HepG2 (cell line): ENCODE measurements around the gene ZBTB25. TPM values are rescaled to one million over a fixed set of nuclear protein-coding genes. Genes with fewer than 3 reads are reported as not detected.

Experiments
- ATAC-seq: fragments of 200-7000 bp; cut with Tn5 transposase; 3 replicates; pipeline ENCODE4 v1.9.1; 2020; ENCODE audit warnings: mild to moderate bottlenecking, moderate library complexity
- BruUV-seq: library from RNA; stranded (reverse); fragments of 400-500 nt; replicated peaks from 2 replicates; lab custom pipeline; 2021; lab: Mats Ljungman, UMichigan
- CTCF ChIA-PET: fragments of 300-600 bp; formaldehyde crosslinking; extraction: SDS; loops from one replicate; lab custom pipeline; 2021; ENCODE audit warnings: low total read pairs, inconsistent platforms, low intra/inter-chr PET ratio; lab: Yijun Ruan, JAX
- POLR2A ChIA-PET: fragments of 350-600 bp; sonication (Branson Sonifier 250); formaldehyde crosslinking; loops from one replicate; lab custom pipeline; 2020; ENCODE audit warnings: antibody characterized with exemption, inconsistent platforms; lab: Yijun Ruan, JAX
- DNase-seq: peaks from one replicate; pipeline ENCODE4 v3.0.0-alpha.2; 2015; ENCODE audit warnings: low spot score
- FAIRE-seq: peaks from 3 replicates; lab custom pipeline; 2011; peaks lifted over from hg19 to GRCh38; lab: Jason Lieb, UNC
- H2AFZ ChIP-seq: one replicate; pipeline ENCODE4 v1.6.1; 2011; ENCODE audit warnings: low read length, inconsistent platforms
- H3K27ac ChIP-seq: fragments of 300-600 bp; 3 replicates; pipeline ENCODE4 v1.8.0; 2011; ENCODE audit warnings: mixed run types, mild to moderate bottlenecking, mixed read lengths, low read length, inconsistent platforms; ENCODE audit not compliant: insufficient read depth; ENCODE audit errors: extremely low read length
- H3K27me3 ChIP-seq, 2 experiments: fragments of 200-600 bp in 1 of 2; 2 replicates in 1 of 2; 3 replicates in 1 of 2; pipeline versions ENCODE4 v1.6.0 to v1.8.0; 2011; ENCODE audit warnings: low read length in 2 of 2, mild to moderate bottlenecking in 2 of 2, moderate library complexity in 2 of 2, inconsistent platforms in 1 of 2; ENCODE audit not compliant: insufficient read depth in 2 of 2, control insufficient read depth in 1 of 2
- H3K36me3 ChIP-seq, 2 experiments: fragments of 200-600 bp in 1 of 2; replicated peaks in 1 of 2; 2 replicates in 1 of 2; 3 replicates in 1 of 2; pipeline versions ENCODE4 v1.5.1 to v1.8.0; 2011; ENCODE audit warnings: low read length in 2 of 2, inconsistent platforms in 1 of 2; ENCODE audit not compliant: insufficient read depth in 2 of 2, control insufficient read depth in 1 of 2
- H3K4me1 ChIP-seq: 2 replicates; pipeline ENCODE4 v1.5.1; 2012; ENCODE audit warnings: low read length, inconsistent platforms; ENCODE audit not compliant: insufficient read depth
- H3K4me2 ChIP-seq: 2 replicates; pipeline ENCODE4 v1.6.0; 2011; ENCODE audit warnings: low read depth, low read length, inconsistent platforms
- H3K4me3 ChIP-seq, 3 experiments: fragments of 200-600 bp in 1 of 3; sonication (generic), shearing (Covaris generic) in 1 of 3; replicated peaks in 1 of 3; 2 replicates each; pipeline ENCODE4 v1.5.1; 2011 to 2016; ENCODE audit warnings: low read length in 3 of 3, inconsistent platforms in 2 of 3, low read depth in 2 of 3, mild to moderate bottlenecking in 2 of 3, control low read depth in 1 of 3, mixed read lengths in 1 of 3; ENCODE audit not compliant: insufficient read depth in 1 of 3
- H3K79me2 ChIP-seq: one replicate; pipeline ENCODE4 v1.6.1; 2011; ENCODE audit warnings: low read length, inconsistent platforms; ENCODE audit not compliant: insufficient read depth
- H3K9ac ChIP-seq: 2 replicates; pipeline ENCODE4 v1.6.0; 2011; ENCODE audit warnings: mild to moderate bottlenecking, low read depth, low read length, inconsistent platforms; ENCODE audit not compliant: insufficient read depth
- H3K9me3 ChIP-seq: 2 replicates; pipeline ENCODE4 v1.5.1; 2012; ENCODE audit warnings: mild to moderate bottlenecking, low read length
- H4K20me1 ChIP-seq: 2 replicates; pipeline ENCODE4 v1.6.0; 2011; ENCODE audit warnings: inconsistent platforms, mild to moderate bottlenecking, low read length, moderate library complexity; ENCODE audit not compliant: insufficient read depth
- ATF7 ChIP-seq, 2 experiments: fragments of 450-650 bp in 1 of 2; sonication (generic) in 1 of 2; formaldehyde crosslinking in 1 of 2; IDR thresholded peaks; 2 replicates each; pipeline versions ENCODE4 v1.4.0 to v1.6.1; 2016 to 2020; ENCODE audit warnings: antibody characterized with exemption in 1 of 2, mild to moderate bottlenecking in 1 of 2, missing genetic modification reagents in 1 of 2
- BORCS8-MEF2B ChIP-seq: sonication (generic); formaldehyde crosslinking; IDR thresholded peaks from 2 replicates; pipeline ENCODE4 v1.8.0; 2022; ENCODE audit warnings: mild to moderate bottlenecking, missing genetic modification reagents
- EED ChIP-seq: sonication (generic); formaldehyde crosslinking; IDR thresholded peaks from 2 replicates; pipeline ENCODE4 v1.5.0; 2020; ENCODE audit warnings: mild to moderate bottlenecking, missing genetic modification reagents
- ELF3 ChIP-seq: IDR thresholded peaks from 2 replicates; pipeline ENCODE4 v1.6.1; 2016; ENCODE audit warnings: missing genetic modification reagents, missing compliant biosample characterization
- HNF4G ChIP-seq, 2 experiments: sonication (generic) in 1 of 2; formaldehyde crosslinking in 1 of 2; IDR thresholded peaks; 2 replicates each; pipeline versions ENCODE4 v1.4.0 to v1.6.1; 2011 to 2020; ENCODE audit warnings: borderline replicate concordance in 2 of 2, low read depth in 2 of 2, mild to moderate bottlenecking in 2 of 2, low read length in 1 of 2, missing genetic modification reagents in 1 of 2, moderate library complexity in 1 of 2
- MATR3 ChIP-seq: sonication (generic); formaldehyde crosslinking; IDR thresholded peaks from 2 replicates; pipeline ENCODE4 v1.4.0; 2020; ENCODE audit warnings: missing genetic modification reagents
- MIER3 ChIP-seq: IDR thresholded peaks from 2 replicates; pipeline ENCODE4 v1.6.1; 2016; ENCODE audit warnings: missing compliant biosample characterization, borderline replicate concordance
- POGK ChIP-seq: sonication (generic); formaldehyde crosslinking; conservative IDR thresholded peaks from 2 replicates; pipeline ENCODE4 v1.8.0; 2022; ENCODE audit warnings: mild to moderate bottlenecking, moderate library complexity, missing genetic modification reagents
- ZNF136 ChIP-seq: sonication (generic); formaldehyde crosslinking; IDR thresholded peaks from 2 replicates; pipeline ENCODE4 v1.8.1; 2022; ENCODE audit warnings: low read depth, mild to moderate bottlenecking, moderate library complexity, missing genetic modification reagents
- ZNF260 ChIP-seq: sonication (generic); formaldehyde crosslinking; IDR thresholded peaks from 2 replicates; pipeline ENCODE4 v1.4.0; 2020; ENCODE audit warnings: missing genetic modification reagents, low read depth, mild to moderate bottlenecking, borderline replicate concordance
- ZNF296 ChIP-seq: sonication (generic); formaldehyde crosslinking; conservative IDR thresholded peaks from 2 replicates; pipeline ENCODE4 v1.5.0; 2020; ENCODE audit warnings: mild to moderate bottlenecking, missing genetic modification reagents
- ZNF354B ChIP-seq: sonication (generic); formaldehyde crosslinking; IDR thresholded peaks from 2 replicates; pipeline ENCODE4 v1.8.0; 2022; ENCODE audit warnings: mild to moderate bottlenecking, missing genetic modification reagents
- WGBS: methylation state at CpG from one replicate; pipeline ENCODE4 v1.1.6; 2017; ENCODE audit warnings: low lambda C conversion rate; 5-methylcytosine and 5-hydroxymethylcytosine counted together
- in situ Hi-C: cut with HindIII; loops from 2 replicates; pipeline ENCODE4 v1.10.0; 2017; ENCODE audit warnings: low pct_unique_long_range_greater_than_20kb; ENCODE audit not compliant: extremely low pct_ligation_motif_present
- intact Hi-C: fragments of 100-400 bp; cut with micrococcal nuclease; formaldehyde crosslinking; loops from one replicate; pipeline ENCODE4 v1.10.0; 2022; ENCODE audit not compliant: unreplicated experiment
- polyA plus RNA-seq, 8 experiments: library from polyadenylated mRNA; depleted of rRNA in 3 of 8; stranded (reverse) in 7 of 8; unstranded in 1 of 8; fragments of >200 nt; fragmentation: Illumina TruSeq in 4 of 8; extraction: Trizol in 4 of 8; gene quantifications; 2 replicates each; pipeline versions ENCODE4 v1.2.1 to v1.2.3, GENCODE V29; 2011 to 2016; ENCODE audit warnings: low read depth in 4 of 8, missing spikeins in 1 of 8, mixed read lengths in 1 of 8; ENCODE audit not compliant: insufficient read depth in 1 of 8
- total RNA-seq, 5 experiments: library from RNA; depleted of rRNA; stranded (reverse); fragments of >200 nt; fragmentation: Illumina TruSeq; extraction: Trizol; gene quantifications; 2 replicates each; pipeline ENCODE4 v1.2.3, GENCODE V29; 2016; ENCODE audit warnings: low read depth in 1 of 5

ZBTB25 gene
- total and polyA plus RNA-seq, 2 of the 13 experiments (the other 11 are each of a cell fraction or from before 2014, with no cell fraction given): 3.5 to 7.6 TPM

GRCh38 chr14:64407329-64407728 lies 96.3 kb downstream of the ZBTB25 start (continued):
- TF ChIP-seq POGK: no peak
- TF ChIP-seq, all 625 proteins: peak for 0

GRCh38 chr14:64405295-64405694 lies 98.3 kb downstream of the ZBTB25 start:
- Histone ChIP-seq H3K4me1 (peaks cover 23% of the 10 kb centered on the region), H3K79me2 (peaks cover 15% of the 10 kb centered on the region), H2AFZ (no peak overlapping the region), H3K9me3 (no peaks in the 10 kb centered on the region), H3K4me2 (no peak overlapping the region), H3K27me3 (no peaks in the 10 kb centered on the region), H4K20me1 (no peaks in the 10 kb centered on the region; the same call in 1 of the 2 replicates), H3K9ac (no peak overlapping the region), H3K27ac (no peak overlapping the region), H3K4me3 (no peak overlapping the region), H3K36me3 (peaks cover 10 to 39% of the 10 kb centered on the region in 2 experiments; a peak in 4 of 5 replicates)
- 94% methylated on average over 4 of the region's 4 CpGs for WGBS
- no peak for ATAC-seq
- ChIA-PET CTCF (no interaction called here), POLR2A (no interaction called here)
- intact Hi-C loops (no loop called here), in situ Hi-C loops (no loop called here)
- no peak for FAIRE-seq
- BruUV-seq: no TSS peak
- TF ChIP-seq ATF7 (IDR thresholded peaks at IDR 0.05) (no peak), ATF7 (CRISPR knock-in tag; IDR thresholded peaks at IDR 0.05) (no peak), BORCS8-MEF2B (CRISPR knock-in tag) (no peak), HNF4G (IDR thresholded peaks at IDR 0.05; ENCODE audit: borderline replicate concordance, low read depth, low read length) (no peak), HNF4G (CRISPR knock-in tag; IDR thresholded peaks at IDR 0.05; ENCODE audit: borderline replicate concordance, low read depth) (no peak), ELF3 (CRISPR knock-in tag) (no peak), MATR3 (CRISPR knock-in tag) (no peak), EED (CRISPR knock-in tag) (no peak), ZNF136 (no peak), ZNF296 (CRISPR knock-in tag) (no peak), ZNF354B (no peak), ZNF260 (CRISPR knock-in tag) (no peak), MIER3 (CRISPR knock-in tag) (no peak)
- DNase-seq: no peak
